Hematopoietic multipotent progenitor cell (in vitro differentiated cells): ENCODE results near the gene BPIFB3. TPM values are rescaled to one million over a fixed set of nuclear protein-coding genes. Genes with fewer than 3 reads are reported as not detected.
"Not testable (repeated sequence)": the region's sequence is repeated elsewhere in the genome, so short reads cannot be mapped to it uniquely, and the experiment has no call there.

Experiments used
- DNase-seq, 3 donors: peaks; one replicate each; pipeline ENCODE4 v3.0.0-alpha.2; 2011 to 2015; ENCODE audit warnings: low read depth in 2 of 3, low spot score in 2 of 3
- total RNA-seq: library from RNA; depleted of rRNA; stranded (reverse); fragments of >200 nt; gene quantifications from one replicate; pipeline ENCODE4 v1.2.3, GENCODE V29; 2012

BPIFB3 gene
- total RNA-seq, 1 donor, result not detected

GRCh38 chr20:33082546-33082945, 28.8 kb downstream of the BPIFB3 start:
- DNase-seq, result no peak

GRCh38 chr20:33083544-33084340, 30.0 kb downstream of the BPIFB3 start:
- no peak for DNase-seq

GRCh38 chr20:33084722-33085121, 31.0 kb downstream of the BPIFB3 start:
- DNase-seq, result no peak

DNA sequence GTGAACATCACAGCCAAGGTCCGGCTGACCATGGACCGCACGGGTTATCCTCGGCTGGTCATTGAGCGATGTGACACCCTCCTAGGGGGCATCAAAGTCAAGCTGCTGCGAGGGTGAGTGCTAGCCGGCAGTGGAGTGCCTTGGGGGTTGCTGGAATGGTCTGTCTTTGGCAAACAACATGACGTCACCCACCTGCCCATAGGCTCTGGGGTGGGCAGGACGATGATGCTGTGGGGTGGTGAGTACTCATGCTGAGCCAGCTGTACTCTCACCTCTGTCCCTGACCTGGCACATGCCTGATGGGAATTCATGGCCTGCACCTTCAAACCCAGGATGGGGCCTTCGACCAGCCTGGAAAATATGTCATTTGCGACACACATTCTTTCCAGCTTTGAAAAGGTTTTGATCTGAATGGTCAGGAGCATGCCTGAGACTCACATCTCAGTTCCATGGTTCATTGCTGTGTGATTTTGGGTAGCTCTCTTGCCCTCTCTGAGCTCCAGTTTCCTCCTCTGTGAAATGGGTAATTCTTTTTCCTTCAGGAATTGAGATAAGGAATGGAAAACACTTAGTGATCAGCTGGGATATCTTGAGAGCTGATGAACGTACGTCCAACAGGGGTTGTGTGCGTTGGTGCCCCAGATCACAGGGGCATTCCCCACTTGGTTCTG, 32.5 kb downstream of the BPIFB3 start:
- DNase-seq, result no peak

DNA sequence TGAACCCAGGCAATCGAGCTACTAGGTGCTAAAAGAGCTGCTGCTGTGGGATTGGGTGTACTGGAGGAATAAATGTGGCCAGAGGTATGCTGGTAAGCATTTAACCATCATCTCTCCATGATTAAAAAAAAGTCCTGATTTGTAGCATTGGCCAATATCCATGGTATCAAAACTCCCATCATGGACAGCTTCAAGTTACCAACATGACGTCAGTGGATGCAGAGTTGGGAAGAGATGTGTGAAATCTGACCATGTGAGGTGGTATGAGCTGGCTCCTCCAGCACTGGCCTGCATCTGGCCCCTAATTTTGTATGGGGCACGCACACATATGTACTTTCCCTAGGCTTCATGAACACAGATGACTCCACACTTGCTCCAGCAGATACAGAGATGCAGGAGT, 37.4 kb downstream of the BPIFB3 start:
- no peak for DNase-seq

- no peak for DNase-seq
Observed at GRCh38 chr20:33091693-33092092, 38.0 kb downstream of the BPIFB3 start.

- DNase-seq, result no peak
Observed at GRCh38 chr20:33092361-33092760, 38.7 kb downstream of the BPIFB3 start.

GRCh38 chr20:33093074-33093473, 39.4 kb downstream of the BPIFB3 start:
- no peak for DNase-seq

DNA sequence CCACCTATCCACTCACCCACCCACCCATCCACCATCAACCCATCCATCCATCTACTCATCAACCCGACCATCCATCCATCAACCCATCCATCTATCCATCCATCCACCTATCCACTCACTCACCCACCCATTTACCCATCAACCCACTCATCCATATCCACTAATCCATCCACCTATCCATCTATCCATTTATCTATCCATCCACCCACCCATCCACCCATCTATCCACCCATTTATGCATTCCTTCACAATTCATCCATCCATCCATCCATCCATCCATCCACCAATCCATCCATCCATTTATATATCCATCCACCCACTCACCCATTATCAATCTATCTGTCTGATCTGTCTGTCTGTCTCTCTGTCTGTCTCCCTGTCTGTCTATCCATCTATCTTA, 39.9 kb downstream of the BPIFB3 start:
- no peak for DNase-seq

- DNase-seq, result no peak
Observed at GRCh38 chr20:33095249-33095648, 41.5 kb downstream of the BPIFB3 start.

DNA sequence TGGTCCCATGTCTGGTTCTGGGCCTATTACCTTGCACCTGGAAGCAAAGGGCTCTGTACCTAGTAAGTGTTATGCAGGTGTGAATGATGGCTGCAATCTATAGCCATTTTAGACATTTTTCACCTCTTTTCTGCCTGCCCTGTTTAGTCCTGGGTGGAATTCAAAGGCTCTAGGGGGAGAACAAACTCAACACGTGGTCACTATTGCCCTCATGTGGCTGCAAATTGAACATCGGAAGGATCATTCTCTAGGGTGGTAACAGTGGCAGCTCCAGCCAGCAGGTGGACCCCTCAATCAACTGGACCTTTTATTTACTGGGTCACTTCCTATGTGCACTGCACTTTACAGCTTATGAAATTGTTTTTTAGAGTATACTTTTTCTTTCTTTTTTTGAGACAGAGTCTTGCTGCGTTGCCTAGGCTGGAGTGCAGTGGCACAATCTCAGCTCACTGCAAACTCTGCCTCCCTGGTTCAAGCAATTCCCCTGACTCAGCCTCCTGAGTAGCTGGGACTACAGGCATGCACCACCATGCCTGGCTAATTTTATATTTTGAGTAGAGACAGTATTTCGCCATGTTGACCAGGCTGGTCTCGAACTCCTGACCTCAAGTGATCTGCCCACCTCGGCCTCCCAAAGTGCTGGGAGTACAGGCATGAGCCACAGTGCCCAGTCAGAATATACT, 42.3 kb downstream of the BPIFB3 start:
- DNase-seq, result peak; percentile 14 to 78 (median 59)

DNA sequence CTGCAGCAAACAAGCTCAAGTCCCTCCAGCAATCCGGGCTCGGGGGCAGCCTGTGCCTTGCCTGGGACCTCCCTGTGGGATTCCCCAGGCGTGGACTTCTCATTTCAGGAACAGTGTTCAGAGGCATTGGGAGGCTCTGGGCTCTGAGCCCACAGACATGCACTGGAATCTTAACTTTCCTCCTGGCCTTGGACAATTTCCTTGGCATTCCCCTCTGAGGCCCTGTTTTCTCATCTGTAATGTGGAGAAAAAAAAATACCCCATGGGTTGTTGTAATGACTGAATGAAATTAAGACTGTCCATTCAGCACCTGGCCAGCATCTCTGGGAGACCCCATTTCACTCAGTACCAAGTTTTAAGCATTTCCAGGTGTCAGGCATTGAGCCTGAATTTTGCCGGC, 43.3 kb downstream of the BPIFB3 start:
- DNase-seq, result no peak

DNA sequence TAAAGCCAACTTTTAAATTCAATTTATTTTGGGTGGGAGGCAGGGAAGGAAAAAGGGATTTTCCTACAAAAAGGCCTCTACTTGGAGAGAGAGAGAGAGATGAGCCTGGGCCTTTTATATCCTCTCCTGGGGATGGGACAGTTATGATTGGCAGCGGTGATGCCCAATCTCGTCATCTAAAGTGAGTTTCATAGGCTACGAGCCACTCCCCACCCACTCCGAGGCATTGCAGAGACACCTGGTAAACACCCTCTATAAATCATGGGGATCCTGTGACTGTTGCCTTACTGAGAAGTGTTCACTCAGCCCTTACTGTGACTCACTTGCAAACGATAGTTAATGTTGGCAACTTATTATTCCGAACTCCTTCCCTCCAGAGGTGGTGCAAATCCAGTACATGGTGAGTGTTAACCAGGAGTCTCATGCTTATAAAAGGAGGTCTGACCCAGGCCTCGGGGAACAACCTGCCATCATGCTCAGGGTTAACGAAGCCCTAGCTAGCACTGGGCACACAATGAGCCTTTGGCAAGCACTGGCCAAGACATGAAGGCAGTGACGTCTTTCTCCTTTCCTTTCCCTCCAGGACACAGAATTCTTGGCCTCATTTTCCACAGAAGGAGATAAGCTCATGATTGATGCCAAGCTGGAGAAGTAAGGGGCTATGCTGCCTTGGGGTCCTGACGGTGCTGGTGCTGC, 46.3 kb downstream of the BPIFB3 start:
- no peak for DNase-seq

GRCh38 chr20:33103556-33103955, 49.9 kb downstream of the BPIFB3 start:
- no peak for DNase-seq

DNA sequence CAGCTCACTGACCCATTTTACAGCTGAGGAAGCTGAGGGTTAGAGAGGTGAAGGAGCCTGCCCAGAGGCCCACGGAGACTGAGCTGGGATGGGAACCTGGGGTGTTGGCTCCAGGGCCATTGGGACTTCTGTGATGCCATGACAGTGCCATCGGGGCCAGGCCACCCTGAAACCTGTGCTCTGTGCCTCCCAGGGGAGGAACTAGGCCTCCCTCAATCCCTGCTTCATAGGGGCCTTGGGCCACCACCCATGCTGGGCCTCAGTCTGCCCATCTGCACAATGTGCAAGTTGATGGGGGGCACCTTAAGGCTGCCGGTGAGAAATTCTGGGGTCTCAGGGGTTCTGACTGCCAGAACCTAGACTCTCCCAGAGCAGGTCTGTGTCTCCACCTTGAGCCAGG, 50.6 kb downstream of the BPIFB3 start:
- DNase-seq, result no peak

- DNase-seq, result no peak
Observed at GRCh38 chr20:33105316-33105924, 51.7 kb downstream of the BPIFB3 start.

- not testable (repeated sequence) for DNase-seq
Observed at GRCh38 chr20:33106058-33106620, 52.4 kb downstream of the BPIFB3 start.

DNA sequence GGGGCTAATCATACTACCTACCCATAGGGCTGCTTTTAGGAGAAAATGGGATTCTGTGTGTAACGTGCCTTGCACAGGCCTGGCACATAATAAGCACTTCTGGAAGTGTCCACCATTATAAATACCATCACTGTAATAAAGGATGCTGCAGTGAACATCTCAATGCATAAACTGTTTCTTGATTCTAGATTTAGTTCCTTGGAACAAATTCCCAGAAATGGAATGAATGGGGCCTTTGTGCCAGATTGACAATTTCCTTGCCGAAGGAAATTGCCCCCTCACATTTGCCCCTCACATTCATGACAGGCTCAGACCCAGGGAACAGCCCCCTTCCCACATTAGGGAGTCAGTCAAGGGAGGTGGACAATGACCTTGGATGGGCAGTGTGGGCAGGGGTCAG, 55.0 kb downstream of the BPIFB3 start:
- DNase-seq, result no peak

DNA sequence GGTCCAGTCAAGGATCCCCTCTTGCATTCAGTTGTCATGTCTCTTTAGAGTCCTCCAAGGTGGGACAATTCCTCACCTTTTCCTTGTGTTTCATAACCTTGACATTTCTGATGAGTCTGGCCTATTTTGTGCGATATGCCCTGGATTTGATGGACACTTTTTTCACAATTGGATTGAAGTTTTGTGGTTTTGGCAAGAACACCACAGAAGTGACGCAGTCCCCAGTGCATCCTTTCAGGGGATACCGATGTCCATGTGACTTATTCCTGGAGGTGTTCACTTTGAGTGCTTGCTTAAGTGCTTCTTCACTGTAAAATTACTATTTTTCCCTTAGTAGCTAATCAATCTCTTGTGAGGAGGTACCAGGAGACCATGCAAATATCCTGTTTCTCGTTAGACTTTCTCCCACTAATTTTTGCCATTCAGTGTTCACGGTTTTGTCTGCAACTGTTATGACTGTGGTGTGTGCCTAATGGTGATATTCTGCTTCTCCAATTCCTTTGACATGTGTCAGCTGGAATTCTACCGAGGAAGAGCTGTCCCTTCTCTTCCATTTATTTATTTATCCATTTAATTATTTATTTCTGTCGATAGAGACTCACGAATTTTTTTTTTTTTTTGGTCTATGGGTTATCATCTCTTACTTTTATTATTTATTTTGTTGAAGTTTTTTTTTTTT, 56.6 kb downstream of the BPIFB3 start:
- no peak for DNase-seq

DNA sequence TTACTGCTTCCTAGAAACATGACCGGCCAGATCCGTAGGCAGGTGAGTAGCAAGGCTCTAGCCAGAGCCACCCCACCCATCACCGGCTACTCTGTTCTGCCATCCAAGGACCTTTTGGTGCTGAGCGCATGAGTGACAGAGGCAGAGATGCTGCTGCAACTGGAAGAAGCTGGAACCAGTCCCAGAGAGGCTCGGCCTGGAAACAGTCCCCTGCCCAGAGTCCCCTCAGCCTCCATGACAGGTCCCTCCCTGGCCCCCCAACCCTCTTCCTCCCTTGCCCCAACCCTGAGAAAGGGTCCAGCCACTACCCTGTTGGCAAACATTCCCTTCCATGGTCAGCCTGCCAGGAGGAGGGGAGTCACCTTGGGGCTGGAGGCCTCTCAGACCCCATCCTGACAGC, 57.6 kb downstream of the BPIFB3 start:
- DNase-seq, result no peak
